PFSK-1 (cell line): ENCODE data around the gene PAQR8.

ENCODE experiments used
- POLR2AphosphoS5 ChIP-seq: IDR thresholded peaks from 2 replicates; pipeline ENCODE4 v1.6.1; 2012; ENCODE audit warnings: low read depth, mild to moderate bottlenecking, control low read depth, low read length, moderate library complexity
- REST ChIP-seq, 2 experiments: IDR thresholded peaks; 2 replicates each; pipeline versions ENCODE4 v1.6.1 to v1.8.0; 2011 to 2012; ENCODE audit warnings: low read depth in 2 of 2, low read length in 2 of 2, control low read depth in 1 of 2, inconsistent platforms in 1 of 2, mild to moderate bottlenecking in 1 of 2, moderate library complexity in 1 of 2; ENCODE audit not compliant: insufficient read depth in 1 of 2
- TAF1 ChIP-seq: IDR thresholded peaks from 2 replicates; pipeline ENCODE4 v1.6.1; 2012; ENCODE audit warnings: low read length, control low read depth, borderline replicate concordance; ENCODE audit not compliant: insufficient read depth

GRCh38 chr6:52328729-52329128 is 33.2 kb upstream of the PAQR8 start:
- TF ChIP-seq POLR2AphosphoS5 (no peak), REST (IDR thresholded peaks at IDR 0.05; ENCODE audit: insufficient read depth in 1 of 2, low read depth in 2 of 2, low read length in 2 of 2) (no peak), TAF1 (no peak)
